AG09309 (cell line): Measurements from ENCODE around the gene EBNA1BP2.
"Not testable (repeated sequence)": the region's sequence is repeated elsewhere in the genome, so short reads cannot be mapped to it uniquely, and the experiment has no call there.

Source experiments
- DNase-seq: peaks from one replicate; pipeline ENCODE4 v3.0.0-alpha.2; 2010; ENCODE audit warnings: low read depth
- H3K4me3 ChIP-seq: 2 replicates; pipeline ENCODE4 v1.5.1; 2011; ENCODE audit warnings: mild to moderate bottlenecking, low read depth, low read length, moderate library complexity; ENCODE audit not compliant: control insufficient read depth
- TF ChIP-seq, protein P1 (sequence below): IDR thresholded peaks from 2 replicates; pipeline ENCODE4 v1.5.1; 2011; ENCODE audit warnings: mild to moderate bottlenecking, low read depth, low read length, inconsistent platforms; ENCODE audit not compliant: insufficient read depth, control insufficient read depth; ENCODE audit errors: missing control alignments

The EBNA1BP2 gene

GRCh38 chr1:43128816-43129215, 43.3 kb downstream of the EBNA1BP2 start:
- TF ChIP-seq, protein P1, sequence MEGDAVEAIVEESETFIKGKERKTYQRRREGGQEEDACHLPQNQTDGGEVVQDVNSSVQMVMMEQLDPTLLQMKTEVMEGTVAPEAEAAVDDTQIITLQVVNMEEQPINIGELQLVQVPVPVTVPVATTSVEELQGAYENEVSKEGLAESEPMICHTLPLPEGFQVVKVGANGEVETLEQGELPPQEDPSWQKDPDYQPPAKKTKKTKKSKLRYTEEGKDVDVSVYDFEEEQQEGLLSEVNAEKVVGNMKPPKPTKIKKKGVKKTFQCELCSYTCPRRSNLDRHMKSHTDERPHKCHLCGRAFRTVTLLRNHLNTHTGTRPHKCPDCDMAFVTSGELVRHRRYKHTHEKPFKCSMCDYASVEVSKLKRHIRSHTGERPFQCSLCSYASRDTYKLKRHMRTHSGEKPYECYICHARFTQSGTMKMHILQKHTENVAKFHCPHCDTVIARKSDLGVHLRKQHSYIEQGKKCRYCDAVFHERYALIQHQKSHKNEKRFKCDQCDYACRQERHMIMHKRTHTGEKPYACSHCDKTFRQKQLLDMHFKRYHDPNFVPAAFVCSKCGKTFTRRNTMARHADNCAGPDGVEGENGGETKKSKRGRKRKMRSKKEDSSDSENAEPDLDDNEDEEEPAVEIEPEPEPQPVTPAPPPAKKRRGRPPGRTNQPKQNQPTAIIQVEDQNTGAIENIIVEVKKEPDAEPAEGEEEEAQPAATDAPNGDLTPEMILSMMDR = no peak
- H3K4me3 ChIP-seq = no peak overlapping the region
- DNase-seq = no peak

- H3K4me3 ChIP-seq = no peak overlapping the region
- TF ChIP-seq, protein P1 = no peak
- DNase-seq = no peak
These were observed 49.1 kb downstream of the EBNA1BP2 start for GRCh38 chr1:43123031-43123430.

DNA sequence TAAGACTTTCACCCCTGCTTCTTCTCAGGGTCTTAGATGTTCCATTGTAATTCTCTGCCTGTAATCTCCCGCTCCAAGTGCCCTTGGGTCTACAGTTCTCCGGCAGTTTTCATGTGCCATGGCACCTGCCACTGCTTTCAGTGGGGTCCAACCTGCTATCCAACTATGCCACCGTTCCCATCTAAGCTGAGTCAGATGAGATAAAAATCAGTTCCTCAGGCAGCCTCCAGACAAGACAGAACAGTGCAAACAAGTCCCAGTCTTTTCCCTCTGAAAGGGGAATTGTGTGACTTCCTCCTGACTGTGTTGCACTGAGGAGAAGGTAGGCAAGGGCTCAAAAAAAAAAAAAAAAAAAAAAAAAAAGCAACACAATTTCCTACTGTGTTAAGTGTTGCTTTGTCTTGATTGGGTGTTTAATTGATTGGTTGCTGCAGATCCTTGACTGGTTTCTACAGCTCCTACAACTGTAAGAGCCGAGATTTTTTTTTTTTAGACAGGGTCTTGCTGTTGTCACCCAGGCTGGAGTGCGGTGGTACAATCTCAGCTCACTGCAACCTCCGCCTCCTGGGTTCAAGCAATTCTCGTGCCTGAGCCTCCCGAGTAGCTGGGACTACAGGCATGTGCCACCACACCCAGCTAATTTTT, 50.7 kb downstream of the EBNA1BP2 start:
- TF ChIP-seq, protein P1 = no peak
- no peak for DNase-seq
- no peak overlapping the region for H3K4me3 ChIP-seq

DNA sequence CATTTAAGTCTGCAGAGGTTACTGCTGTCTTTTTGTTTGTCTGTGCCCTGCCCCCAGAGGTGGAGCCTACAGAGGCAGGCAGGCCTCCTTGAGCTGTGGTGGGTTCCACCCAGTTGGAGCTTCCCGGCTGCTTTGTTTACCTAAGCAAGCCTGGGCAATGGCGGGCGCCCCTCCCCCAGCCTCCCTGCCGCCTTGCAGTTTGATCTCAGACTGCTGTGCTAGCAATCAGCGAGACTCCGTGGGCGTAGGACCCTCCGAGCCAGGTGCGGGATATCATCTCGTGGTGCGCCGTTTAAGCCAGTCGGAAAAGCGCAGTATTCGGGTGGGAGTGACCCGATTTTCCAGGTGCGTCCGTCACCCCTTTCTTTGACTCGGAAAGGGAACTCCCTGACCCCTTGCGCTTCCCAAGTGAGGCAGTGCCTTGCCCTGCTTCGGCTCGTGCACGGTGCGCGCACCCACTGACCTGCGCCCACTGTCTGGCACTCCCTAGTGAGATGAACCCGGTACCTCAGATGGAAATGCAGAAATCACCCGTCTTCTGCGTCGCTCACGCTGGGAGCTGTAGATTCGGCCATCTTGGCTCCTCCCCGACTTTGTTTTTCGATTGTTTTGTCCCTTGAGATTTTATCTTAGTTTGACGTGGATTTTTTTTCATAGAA, 52.0 kb downstream of the EBNA1BP2 start:
- DNase-seq, H3K4me3 ChIP-seq: not testable (repeated sequence)
